ENCODE measurements around the gene NFE2L3. TPM values are rescaled to one million over a fixed set of nuclear protein-coding genes. Genes with fewer than 3 reads are reported as not detected.

NFE2L3 gene
- total and polyA plus RNA-seq, 9 of the 15 experiments (the other 6 are each of a cell fraction or from before 2014, with no cell fraction given): 2.9 to 16.9 (median 12.4) TPM

GRCh38 chr7:26169271-26169670 lies 17.3 kb downstream of the NFE2L3 start:
- no peak overlapping the region for H3K4me2 ChIP-seq (ENCODE audit: insufficient read depth, low read length)
- DNase-seq (ENCODE audit: extremely low read depth in 1 of 4, low spot score in 3 of 4): no peak
- H3K9me3 ChIP-seq (replicated peaks; ENCODE audit: control insufficient read depth, insufficient read depth, low read depth, low read length): no peaks in the 10 kb centered on the region
- H3K4me1 ChIP-seq (replicated peaks in 1 of 2; ENCODE audit: control insufficient read depth in 2 of 2, insufficient read depth in 2 of 2, low read length in 2 of 2): peaks cover 7 to 13% of the 10 kb centered on the region in 2 experiments; a peak in 4 of 5 replicates
- no peak overlapping the region for H3K4me3 ChIP-seq
- H3K36me3 ChIP-seq (ENCODE audit: control insufficient read depth, insufficient read depth, low read length): peaks cover 2% of the 10 kb centered on the region; the same call in 1 of the 3 replicates
- CTCF ChIA-PET (ENCODE audit: low intra/inter-chr PET ratio): no interaction called here
- intact Hi-C loops (cut with micrococcal nuclease): no loop called here
- no TSS peak for BruUV-seq (replicated peaks)
- POLR2A ChIA-PET: interaction anchor here (0.7 to 1.5 kb wide), 2 partner anchors 11 to 325 kb away, joined by 3 to 11 read pairs; no protein-coding TSS in a partner anchor
- TF ChIP-seq NR1H2 (CRISPR knock-in tag; IDR thresholded peaks at IDR 0.05) (no peak), POLR2A (conservative IDR thresholded peaks at IDR 0.05) (no peak), IRF1 (CRISPR knock-in tag; IDR thresholded peaks at IDR 0.05; ENCODE audit: borderline replicate concordance) (no peak), SREBF2 (CRISPR knock-in tag; IDR thresholded peaks at IDR 0.05) (no peak), ZNF766 (CRISPR knock-in tag; conservative IDR thresholded peaks at IDR 0.05) (no peak), PRPF4 (IDR thresholded peaks at IDR 0.05; ENCODE audit: insufficient read depth, low read depth, low read length, poor library complexity, severe bottlenecking) (no peak), BCL6 (CRISPR knock-in tag; IDR thresholded peaks at IDR 0.05) (no peak), HBP1 (CRISPR knock-in tag; IDR thresholded peaks at IDR 0.05) (no peak), NCOA4 (IDR thresholded peaks at IDR 0.05; ENCODE audit: partially characterized antibody) (no peak), FOXK1 (CRISPR knock-in tag; IDR thresholded peaks at IDR 0.05; ENCODE audit: borderline replicate concordance) (no peak), SREBF1 (IDR thresholded peaks at IDR 0.05; ENCODE audit: borderline replicate concordance, low read depth, low read length) (no peak), MEF2A (IDR thresholded peaks at IDR 0.05; ENCODE audit: control insufficient read depth, low read depth, low read length) (no peak), POLR3G (IDR thresholded peaks at IDR 0.05; ENCODE audit: extremely low read depth, insufficient read length, insufficient replicate concordance) (no peak), U2AF1 (optimal IDR thresholded peaks at IDR 0.05; ENCODE audit: low read depth, low read length) (no peak), SMAD1 (IDR thresholded peaks at IDR 0.05; ENCODE audit: low read depth, low read length, partially characterized antibody) (no peak), GTF2E2 (tag; IDR thresholded peaks at IDR 0.05) (no peak), NFIC (IDR thresholded peaks at IDR 0.05) (no peak), HMG20A (CRISPR knock-in tag; conservative IDR thresholded peaks at IDR 0.05) (no peak), ZZZ3 (IDR thresholded peaks at IDR 0.05) (no peak), HMGN3 (IDR thresholded peaks at IDR 0.05; ENCODE audit: borderline replicate concordance, extremely low read depth, insufficient read length, low read depth, low read length) (no peak)
- H3K79me2 ChIP-seq (ENCODE audit: control insufficient read depth, insufficient read depth, low read length): peaks cover 15% of the 10 kb centered on the region
- ATAC-seq: no peak
- H2AFZ ChIP-seq (ENCODE audit: low read depth, low read length): no peak overlapping the region
- peaks cover 11% of the 10 kb centered on the region; the same call in 1 of the 2 replicates for H4K20me1 ChIP-seq (replicated peaks; ENCODE audit: control insufficient read depth, insufficient read depth, low read length)
- no peaks in the 10 kb centered on the region for H3K9me1 ChIP-seq (ENCODE audit: control insufficient read depth, insufficient read depth, low read length)
- H3K27me3 ChIP-seq (ENCODE audit: control insufficient read depth in 2 of 2, insufficient read depth in 2 of 2, low read length in 2 of 2): no peaks in the 10 kb centered on the region
- no peak overlapping the region for H3K27ac ChIP-seq (ENCODE audit: extremely low read depth, low read depth, low read length)
- no peak for FAIRE-seq
- no peak overlapping the region for H3K9ac ChIP-seq (ENCODE audit: insufficient read depth in 1 of 2, low read depth in 2 of 2, low read length in 2 of 2)
- WGBS (ENCODE audit: insufficient coverage, low coverage, missing lambda C conversion rate): 23% methylated on average over 3 of the region's 3 CpGs
- in situ Hi-C loops (cut with MboI): no loop called here
